ENCODE measurements around the gene SEC23IP.
"Not testable (repeated sequence)": the region's sequence is repeated elsewhere in the genome, so short reads cannot be mapped to it uniquely, and the experiment has no call there.

SEC23IP gene

DNA sequence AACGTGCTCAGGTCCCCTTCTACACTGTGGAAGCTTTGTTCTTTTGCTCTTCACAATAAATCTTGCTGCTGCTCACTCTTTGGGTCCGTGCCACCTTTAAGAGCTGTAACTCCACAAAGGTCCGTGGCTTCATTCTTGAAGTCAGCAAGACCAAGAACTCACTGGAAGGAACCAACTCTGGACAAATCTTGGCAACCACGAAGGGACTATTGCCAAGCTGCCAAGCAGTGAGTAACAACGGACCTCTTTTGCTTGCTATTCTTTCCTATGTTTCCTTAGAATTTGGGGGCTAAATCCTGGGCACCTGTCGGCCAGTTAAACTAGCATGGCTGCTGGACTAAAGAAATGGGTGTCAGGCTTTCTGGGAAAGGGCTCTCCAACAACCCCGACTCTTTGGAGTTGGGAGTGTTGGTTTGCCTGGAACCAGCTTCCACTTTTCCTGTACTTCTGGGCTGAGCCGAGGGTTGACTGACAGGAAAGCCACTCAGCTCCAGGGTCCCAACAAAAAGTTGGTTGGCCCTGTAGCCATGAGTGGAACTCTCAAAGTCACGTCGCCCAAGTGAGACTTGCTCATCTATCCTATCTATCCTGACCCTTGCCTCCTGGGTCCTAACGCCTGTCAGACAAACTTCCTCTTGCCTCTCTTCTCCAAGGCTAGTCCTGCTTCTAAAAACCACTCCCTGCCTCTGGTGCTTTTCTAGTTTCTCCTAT is 8.5 kb upstream of the SEC23IP start:
- not testable (repeated sequence) for DNase-seq

DNA sequence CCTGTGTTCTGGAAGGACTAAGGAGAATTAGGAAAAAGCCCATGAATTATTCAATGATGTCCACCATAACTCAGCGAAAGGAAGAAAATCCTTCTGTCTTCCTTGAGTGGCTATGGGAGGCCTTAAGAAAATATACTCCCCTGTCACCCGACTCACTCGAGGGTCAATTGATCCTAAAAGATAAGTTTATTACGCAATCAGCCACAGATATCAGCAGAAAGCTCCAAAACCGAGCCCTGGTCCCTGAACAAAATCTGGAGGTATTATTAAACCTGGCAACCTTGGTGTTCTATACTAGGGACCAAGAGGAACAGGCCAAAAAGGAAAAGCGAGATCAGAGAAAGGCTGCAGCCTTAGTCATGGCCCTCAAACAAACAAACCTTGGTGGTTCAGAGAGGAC is 6.5 kb upstream of the SEC23IP start:
- DNase-seq = not testable (repeated sequence)

DNA sequence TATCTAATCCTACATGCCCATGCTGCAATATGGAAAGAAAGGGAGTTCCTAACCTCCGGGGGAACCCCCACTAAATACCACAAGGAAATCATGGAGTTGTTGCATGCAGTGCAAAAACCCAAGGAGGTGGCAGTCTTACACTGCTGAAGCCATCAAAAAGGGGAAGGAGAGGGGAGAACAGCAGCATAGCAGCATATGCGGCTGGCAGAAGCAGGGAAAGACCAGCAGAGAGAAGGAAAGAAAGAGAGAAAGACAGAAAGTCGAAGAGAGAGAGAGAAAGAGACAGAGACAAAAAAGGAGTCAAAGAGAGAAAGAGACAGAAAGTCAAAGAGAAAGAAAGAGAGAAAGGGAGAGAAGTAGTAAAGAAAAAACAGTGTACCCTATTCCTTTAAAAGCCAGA is 3.8 kb upstream of the SEC23IP start:
- DNase-seq = peak; percentile 33

DNA sequence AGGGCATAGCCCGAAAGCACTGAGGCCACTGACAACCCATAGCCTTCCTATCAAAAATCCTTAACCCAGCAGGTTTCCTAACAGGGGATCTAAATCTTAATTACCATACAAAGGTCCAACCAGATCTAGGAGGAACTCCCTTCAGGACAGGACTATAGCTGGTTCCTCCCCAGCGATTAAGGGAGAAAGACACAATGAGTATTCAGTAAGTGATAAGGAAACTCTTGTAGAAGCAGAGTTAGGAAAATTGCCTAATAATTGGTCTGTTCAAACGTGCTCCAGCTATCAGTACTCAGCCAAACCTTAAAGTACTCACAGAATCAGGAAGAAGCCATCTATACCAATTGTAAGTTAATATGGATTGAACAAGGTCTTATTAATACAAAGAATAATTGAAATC is 3.3 kb upstream of the SEC23IP start:
- DNase-seq = peak; percentile 38

DNA sequence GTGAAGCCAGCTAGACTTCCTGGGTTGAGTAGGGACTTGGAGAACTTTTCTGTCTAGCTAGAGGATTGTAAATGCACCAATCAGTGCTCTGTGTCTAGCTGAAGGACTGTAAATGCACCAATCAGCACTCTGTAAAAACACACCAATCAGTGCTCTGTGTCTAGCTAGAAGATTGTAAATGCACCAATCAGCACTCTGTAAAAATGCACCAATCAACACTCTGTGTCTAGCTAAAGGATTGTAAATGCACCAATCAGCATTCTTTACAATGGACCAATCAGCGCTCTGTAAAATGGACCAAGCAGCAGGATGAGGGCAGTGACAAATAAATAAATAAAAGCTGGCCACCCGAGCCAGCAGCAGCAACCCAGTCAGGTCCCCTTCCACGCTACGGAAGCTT is 2.2 kb upstream of the SEC23IP start:
- not testable (repeated sequence) for DNase-seq

DNA sequence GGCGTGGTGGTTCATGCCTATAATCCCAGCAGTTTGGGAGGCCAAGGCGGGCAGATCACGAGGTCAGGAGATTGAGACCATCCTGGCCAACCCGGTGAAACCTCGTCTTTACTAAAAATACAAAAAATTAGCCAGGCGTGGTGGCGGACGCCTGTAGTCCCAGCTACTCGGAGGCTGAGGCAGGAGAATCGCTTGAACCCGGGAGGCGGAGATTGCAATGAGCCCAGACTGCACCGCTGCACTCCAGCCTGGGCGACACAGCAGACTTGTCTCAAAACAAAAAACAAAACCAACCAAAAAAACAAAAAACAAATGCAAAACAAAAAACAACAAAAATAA is 712 bp upstream of the SEC23IP start:
- not testable (repeated sequence) for DNase-seq

DNA sequence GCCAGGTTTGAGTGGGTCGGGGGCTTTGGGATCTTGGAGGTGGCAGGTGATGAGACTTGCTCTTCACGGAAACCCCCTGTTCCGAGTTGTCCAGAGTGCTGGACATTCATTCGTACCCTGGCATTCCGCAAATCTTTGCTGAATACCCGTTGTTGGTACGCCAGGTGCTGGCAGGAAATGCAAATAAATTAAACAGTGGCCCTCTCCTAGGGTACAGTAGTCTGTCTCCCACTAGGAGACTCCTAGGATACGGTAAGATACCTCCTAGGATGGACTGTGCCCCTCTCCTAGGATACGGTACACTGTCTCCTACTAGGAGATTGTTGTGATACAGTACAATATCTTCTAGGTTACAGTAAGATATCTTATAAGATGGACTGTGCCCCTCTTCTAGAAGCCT is 544 bp downstream of the SEC23IP start:
- no peak for DNase-seq

DNA sequence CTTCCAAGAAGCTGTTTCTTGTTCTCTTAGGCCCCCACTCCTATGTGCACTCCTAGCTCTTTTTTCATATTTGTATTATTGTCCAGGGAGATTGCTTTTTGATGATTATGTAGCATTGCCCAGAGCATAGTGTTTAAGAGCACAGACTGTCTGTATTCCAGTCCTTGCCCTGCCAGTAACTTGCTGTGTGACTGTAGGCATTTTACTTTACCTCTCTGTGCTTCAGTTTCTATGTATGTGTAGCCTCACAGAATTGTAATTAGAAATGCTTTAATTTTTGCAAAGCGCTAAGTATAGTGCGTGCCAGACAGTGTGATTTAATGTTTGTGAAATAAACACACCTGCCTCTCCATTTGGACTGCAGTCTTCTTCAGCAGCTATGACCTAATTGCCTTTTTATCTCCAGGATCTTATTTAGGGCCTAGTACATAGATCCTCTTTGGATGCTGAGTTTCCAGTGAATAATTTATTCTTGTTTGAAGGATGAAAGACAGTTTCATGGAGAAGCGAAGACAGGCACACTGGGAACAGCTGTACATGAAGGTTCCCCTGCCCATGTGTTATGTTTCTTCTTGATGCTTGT is 1.4 kb downstream of the SEC23IP start:
- no peak for DNase-seq

DNA sequence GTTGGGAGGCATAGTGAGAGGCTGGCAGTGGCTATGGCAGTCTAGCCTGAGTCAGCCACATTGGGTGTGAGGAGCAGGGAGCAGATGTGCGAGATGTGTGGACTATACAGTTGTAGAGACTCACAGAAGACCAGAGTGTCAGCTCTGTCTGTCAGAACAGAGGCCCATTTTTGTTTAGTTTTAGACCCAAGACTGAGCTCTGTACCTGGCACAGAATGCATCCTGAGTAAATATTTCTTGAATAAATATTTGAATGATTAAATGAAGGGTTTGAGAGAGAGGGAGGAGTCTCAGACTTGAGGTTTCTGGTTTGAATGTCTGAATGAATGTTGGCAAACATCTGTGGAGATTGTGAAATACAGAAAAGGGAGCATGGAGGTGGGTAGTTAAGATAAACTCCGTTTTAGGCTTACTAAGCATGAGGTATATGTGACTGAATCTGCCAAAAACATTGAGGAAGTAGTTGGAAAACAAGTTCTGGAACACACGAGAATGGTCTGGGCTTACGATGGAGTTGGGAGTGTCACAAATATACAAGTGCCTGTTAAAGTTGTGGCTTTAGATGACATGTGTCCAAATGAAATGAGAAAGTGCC is 3.6 kb downstream of the SEC23IP start:
- peak; percentile 82 for DNase-seq

DNA sequence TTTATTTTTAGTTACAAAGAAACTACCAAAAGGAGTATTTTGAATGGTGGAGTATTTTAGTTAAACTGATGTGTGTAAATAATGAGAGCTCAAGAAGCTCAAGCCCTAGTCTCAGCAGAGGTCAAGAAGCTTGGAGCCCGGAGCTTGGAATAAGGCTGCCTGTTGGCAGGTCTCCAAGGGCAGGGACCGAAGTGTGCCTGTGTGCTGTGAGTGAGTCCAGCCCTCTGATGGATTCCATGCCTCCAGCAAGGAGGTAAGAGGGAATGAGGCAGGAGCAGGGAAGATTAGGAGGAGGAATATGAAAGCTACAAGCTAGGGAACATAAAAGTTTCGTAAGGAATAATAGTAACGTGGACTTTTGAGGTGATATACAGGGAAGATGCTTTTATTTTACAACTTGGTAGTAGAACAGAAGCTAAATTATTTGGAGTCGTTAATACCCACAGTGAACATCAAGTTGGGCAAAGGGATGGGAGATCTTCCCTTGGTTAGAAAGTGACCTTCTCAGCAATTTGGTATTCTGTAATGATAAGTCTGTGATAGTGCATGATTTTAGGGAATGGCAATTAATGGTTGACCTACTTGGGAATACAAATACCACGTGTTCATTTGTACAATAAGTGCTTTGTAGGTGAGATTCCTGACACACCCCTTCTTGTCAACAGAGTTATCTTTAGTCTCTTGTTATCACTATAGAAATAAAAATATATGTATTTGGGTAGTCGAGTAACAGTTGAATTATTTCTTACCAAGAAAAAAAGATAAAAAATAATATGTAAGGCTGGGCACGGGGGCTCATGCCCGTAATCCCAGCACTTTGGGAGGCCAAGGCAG is 4.6 kb downstream of the SEC23IP start:
- no peak for DNase-seq

DNA sequence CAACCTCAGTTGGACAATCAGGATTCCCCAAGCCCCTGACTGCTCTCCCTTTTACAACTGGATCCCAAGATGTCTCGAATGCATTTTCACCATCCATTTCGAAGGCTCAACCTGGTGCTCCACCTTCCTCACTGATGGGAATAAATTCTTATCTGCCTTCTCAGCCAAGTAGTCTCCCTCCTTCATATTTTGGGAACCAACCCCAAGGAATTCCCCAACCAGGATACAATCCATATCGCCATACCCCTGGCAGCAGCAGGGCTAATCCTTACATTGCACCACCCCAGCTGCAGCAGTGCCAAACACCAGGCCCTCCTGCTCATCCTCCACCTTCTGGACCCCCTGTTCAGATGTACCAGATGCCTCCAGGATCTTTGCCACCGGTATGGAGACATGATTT is 6.0 kb downstream of the SEC23IP start:
- DNase-seq = no peak

DNA sequence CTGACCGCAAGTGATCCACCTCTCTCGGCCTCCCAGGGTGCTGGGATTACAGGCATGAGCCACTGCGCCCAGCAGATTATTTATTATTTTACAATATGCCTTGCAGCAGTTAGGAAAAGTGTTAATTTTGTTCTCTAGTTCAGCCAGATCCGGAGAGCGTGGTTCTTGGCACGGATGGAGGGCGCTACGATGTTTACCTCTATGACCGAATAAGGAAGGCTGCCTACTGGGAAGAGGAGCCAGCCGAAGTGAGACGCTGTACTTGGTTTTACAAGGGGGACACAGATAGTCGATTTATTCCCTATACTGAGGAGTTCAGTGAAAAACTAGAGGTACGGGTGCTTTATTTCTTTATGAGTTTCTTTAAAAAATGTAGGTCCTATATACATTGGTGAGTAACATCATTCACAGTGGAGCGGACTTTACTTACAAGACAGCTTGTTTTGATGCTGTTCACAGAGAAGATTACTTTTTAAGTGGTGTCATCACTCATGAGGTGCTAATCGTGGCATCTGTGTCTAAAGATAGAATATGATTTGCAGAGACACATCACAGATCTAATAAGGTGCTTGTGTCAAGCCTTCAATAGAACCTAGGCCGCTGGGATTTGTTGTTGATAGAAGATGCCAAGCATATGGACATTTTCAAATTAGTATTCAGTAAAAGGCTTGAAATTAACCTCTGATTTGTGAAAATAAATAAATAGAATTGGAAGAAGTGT is 11.6 kb downstream of the SEC23IP start:
- no peak for DNase-seq

DNA sequence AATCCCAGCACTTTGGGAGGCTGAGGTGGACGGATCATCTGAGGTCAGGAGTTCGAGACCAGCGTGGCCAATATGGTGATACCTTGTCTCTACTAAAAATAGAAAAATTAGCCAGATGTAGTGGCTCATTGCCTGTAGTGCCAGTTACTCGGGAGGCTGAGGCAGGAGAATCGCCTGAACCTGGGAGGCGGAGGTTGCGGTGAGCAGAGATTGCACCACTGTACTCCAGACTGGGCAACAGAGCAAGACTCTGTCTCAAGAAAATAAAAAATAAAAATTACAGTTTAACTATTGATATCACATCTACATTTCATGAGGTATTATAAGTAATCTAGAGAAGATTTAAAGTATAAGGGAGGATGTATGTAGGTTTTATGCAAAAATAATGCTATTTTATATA is 15.2 kb downstream of the SEC23IP start:
- DNase-seq = not testable (repeated sequence)

DNA sequence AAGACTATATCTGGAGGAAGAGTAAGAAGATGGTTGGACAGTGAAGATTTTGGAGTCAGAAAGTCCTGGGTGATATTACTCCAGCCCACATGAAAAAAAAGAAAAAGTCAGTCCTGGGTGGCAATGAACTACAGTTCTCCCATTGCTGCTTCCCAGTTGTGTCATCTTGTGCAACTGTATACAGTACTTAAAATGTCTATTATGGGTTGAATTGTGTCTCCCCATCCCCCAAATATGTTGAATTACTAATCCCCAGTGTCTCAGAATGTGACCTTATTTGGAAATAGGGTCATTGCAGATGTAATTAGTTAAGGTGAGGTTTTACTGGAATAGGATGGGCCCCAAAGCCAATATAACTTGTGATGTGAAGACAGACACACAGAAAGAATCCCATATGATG is 15.6 kb downstream of the SEC23IP start:
- no peak for DNase-seq

DNA sequence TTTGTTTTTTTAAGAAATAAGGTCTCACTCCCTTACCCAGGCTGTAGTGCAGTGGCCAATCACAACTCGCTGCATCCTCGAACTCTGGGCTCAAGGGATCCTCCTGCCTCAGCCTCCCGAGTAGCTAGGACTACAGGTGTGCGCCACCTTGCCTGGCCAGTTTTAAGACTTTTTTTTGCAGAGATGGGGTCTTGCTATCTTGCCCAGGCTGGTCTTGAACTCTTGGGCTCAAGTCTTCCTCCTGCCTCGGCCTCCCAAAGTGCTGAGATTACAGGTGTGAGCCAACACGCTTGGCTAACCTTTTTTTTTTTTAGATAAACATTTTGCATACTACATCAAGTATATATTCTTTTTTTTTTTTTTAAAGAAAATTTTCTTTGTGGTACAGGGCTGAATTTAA is 18.2 kb downstream of the SEC23IP start:
- no peak for DNase-seq

DNA sequence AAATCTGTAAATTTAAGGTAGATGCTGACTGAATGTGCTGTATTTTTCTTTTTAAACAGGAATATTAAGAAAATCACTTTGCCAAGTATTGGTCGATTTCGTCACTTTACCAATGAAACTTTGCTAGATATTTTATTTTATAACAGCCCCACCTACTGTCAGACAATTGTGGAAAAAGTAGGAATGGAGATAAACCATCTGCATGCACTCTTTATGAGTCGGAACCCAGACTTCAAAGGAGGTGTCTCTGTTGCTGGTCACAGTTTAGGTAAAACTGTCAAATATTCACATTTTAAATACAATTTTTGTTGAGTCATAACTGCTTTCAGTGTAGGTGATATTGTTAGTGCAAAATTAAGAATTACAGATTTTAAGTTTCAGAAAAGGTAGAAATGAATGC is 25.2 kb downstream of the SEC23IP start:
- peak; percentile 26 for DNase-seq

DNA sequence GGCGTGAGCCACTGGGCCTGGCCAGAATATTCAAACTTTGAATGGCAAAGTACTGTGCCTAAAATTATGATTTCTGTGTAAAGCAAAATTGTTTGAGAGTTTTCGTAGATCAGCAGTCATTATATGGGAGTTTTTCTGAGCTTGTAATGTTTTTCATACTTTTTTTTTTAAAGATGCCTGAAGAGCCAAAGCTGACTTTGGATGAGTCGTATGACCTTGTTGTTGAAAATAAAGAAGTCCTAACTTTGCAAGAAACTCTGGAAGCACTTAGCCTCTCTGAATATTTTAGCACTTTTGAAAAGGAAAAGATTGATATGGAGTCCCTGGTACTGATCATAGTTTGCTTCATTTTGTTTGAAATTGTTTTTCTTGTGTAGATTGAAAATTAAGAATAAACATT is 26.7 kb downstream of the SEC23IP start:
- no peak for DNase-seq

DNA sequence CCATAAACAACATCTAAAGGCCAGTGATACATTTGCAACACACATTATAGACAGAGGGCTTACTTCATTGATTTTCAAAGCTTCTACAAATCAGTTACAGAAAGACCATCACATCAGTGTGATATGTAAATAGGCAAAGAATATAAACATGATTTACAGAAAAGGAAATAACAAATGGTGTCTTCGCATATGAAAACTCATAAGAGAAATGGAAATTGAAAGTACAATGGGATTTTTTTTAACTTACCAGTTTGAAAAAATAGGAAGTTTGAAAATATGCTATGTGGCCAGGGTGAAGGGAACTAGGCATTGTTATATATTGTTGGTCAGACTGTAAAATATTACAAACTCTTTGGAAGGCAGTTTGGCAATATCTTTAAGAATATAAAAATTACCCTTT is 27.3 kb downstream of the SEC23IP start:
- peak; percentile 18 for DNase-seq

DNA sequence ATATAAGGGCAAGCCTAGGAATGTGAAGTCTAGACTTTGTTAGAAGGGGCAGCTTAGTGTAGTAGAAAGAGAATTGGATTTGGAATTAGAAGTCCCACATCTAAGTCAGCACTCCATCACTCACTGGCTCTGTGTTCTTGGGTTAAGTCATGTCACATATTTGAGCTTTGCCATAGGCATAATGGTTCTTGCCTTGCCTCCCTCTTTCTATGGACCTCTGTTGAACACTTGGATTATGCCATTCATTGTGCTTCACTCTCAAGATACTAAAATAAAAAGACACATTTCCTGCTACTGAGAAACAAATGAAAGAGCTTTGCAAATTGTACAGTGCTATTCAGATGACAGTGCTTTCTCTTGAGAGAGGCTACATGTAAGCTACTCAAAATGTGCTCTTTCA is 35.9 kb downstream of the SEC23IP start:
- DNase-seq = no peak

DNA sequence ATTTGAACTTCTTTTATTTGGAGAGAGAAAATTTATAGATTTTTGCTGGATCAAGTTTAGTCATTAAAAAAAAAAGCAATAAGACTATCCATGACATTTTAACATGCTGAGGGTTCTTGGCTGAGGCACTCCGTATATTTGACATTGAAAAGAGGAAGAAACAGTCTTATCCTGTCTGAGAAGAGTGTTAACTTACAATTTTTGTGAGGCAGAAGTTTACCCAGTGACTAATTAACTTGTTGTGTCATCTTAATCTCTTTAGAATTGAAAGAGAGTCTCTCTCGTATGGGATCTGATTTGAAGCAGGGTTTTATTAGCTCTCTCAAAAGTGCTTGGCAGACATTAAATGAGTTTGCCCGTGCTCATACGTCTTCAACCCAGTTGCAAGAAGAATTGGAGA is 39.3 kb downstream of the SEC23IP start:
- DNase-seq = no peak

DNA sequence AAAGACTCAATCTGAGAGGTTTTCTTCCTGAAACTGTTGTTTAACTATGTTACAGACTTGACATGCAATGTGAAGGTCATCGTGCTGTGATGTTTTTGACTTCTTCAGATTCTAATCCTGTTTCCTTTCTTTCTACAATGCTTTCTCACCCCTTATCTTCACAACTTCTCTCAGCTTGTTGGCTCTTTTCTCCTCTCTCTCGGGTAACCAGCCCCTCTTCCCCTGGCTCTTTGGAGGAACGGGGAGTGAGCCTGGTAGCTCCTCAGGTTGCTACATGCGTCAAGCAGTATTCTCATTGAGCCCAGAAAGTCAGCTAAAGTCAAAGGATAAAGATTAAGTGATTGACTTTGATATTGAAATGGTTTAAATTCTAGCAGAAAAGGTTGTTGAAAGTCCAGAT is 40.1 kb downstream of the SEC23IP start:
- no peak for DNase-seq

DNA sequence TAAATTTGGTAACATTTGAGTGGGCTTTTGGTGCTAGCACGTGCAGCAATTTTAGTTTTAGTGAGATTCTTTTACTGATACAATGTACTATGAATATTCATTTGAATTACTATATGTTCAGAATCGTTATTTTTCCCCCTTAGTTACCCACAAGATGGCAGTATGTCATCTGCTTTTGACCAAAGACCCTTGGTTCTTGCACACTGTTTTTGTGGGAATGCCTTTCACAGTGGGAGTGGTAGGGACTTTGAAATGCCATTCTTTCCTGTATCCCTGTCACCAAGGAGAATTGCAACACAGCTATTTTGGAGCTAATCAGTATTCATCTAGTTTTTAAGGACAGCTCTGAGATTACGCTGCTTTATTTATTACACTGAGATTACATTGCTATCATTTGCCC is 40.6 kb downstream of the SEC23IP start:
- DNase-seq = peak; percentile 33

DNA sequence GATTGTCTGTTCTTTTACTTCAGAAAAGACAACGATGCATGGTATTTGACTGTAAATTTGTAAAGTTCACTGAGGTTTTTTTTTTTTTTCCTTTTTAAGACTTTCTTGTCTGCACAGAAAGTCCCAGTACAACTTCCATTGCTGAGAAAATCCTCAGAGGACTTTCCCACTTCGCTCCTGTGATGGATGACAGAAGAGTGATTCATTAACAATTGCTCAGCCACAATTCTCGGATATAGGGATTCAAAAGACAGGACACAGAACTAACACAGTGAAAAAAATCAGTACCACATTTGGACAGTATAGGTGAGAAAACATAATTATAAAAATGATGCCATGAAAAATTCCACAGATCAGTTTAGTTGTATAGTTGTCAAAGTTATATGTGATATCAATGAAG is 48.0 kb downstream of the SEC23IP start:
- DNase-seq = no peak
